Fibroblast of the conjunctiva (primary cell): ENCODE data around the gene PLEKHF1.

ENCODE experiments used
- DNase-seq: peaks from one replicate; pipeline ENCODE4 v3.0.0-alpha.2; 2010; ENCODE audit warnings: low read depth

PLEKHF1 gene

DNA sequence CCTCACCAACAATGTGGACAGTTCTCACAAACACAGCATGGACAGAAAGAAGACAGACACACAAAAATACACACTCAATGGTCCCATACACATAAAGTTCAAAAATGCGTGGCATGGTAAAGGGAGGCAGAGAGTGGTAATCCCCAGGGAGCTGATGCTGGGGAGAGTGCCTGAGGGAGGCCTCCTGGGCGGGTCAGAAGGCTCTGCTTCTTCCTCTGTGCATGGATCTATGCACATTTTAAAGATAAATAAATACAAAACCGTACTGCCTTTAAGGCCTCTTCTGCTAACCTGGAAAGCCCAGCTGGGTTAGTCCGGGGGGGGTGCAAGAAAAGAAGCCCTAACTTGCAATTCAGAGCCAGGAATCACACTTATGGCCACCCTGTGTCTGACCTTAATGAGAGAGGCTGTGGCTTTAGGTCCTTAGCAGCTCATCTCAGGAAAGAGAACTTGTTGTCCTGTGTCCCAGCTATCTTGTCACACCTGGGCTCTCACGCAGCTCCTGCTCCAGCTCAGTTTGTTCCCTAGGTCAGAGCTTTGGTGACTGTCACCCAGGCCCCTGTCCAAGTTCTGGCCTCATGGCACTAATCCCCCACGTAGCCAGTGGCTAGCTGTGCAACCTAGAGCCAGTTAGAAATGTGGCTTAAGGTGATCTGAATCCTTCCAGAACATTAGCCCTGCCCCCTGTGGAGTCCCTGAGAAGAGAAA lies 30.7 kb upstream of the PLEKHF1 start:
- DNase-seq: no peak

DNA sequence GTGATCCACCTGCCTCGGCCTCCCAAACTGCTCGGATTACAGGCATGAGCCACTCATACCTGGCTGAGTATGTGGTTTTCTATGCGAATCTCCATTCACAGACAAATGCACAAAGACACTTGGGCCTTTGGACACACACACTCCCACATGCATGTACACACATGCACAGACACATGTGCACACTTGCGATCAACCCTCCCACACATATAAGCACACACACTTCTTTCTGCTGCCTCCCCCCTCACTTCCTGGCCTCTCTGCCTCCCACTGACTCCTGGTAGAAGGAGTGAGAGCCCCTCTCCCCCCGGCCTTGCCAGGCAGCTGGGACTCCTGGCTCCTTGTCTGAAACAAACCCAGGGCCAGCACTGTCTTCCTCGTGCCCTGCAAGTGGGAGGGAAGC lies 29.3 kb upstream of the PLEKHF1 start:
- no peak for DNase-seq

DNA sequence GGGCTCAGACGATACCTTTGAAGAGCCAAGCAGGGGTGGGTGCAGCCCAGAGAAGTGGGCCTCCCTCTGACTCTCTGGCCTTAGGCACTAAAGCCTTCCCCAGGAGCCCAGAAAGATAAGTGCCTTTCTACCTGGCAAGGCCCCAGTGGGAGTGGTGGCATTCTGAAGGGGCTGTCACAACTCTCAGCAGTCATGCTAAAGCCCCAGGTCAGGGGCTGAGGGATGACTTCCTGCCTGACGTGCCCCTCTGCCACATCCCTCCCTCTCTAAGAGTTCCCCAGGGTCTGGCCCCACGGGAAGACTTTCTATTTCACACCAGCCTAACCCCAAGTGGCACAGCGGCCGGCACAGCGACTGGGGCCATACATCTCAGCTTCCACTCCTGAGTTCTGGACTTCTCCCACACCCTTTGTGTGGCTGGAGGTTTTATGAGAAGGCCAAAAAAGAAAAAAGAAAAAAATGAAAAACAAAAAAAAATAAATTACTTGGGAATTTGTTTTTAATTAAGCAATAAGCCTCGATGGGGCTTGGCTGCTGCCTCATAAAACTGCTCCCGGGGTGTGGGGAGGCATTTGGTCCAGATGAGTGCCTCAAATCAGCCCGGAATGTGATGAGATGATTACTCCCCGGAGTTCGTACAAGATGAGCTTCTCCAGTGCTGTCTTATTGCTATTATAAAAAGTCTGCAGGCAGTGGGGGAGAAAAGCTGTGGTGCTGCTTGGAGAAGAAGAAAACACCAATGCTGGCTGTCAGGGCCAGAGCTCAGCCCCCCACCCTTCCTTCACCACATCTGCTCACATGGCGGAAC lies 28.5 kb upstream of the PLEKHF1 start:
- DNase-seq: no peak

DNA sequence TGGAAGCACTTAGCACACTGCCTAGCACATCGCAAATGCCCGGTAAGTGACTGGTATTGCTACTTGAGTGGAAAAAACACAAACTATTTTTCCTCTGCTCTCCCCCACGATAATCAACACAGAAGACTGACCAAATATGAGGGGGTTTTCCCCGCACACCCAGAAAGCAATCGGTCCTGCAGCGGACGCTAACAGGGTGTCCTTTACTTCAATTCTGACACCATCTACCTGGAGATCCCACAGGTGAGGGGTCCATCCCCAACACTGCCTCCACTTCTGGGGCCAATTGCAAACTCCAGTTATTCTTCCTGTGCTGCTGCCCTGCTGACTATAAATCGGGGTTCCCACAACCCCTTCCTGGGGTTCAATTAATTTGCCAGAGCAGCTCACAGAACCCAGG lies 26.2 kb upstream of the PLEKHF1 start:
- DNase-seq: no peak

DNA sequence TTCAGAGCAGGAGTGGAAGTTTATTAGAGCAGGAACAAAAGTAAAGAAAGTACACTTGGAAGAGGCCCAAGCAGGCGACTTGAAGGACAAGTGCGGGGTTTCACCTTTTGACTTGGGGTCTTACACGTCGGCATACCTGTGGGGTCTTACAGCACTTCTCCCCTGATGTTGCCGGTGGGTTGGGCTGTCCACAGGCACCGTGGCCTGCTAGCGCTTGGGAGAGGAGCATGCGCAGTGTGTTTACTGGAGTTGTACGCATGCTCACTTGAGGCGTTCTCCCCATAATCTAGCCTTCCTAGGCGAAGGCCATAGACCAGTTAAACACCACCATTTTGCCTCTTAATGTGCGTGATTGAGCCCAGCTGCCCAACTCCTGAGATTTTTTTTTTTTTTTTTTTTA lies 25.0 kb upstream of the PLEKHF1 start:
- DNase-seq: no peak

DNA sequence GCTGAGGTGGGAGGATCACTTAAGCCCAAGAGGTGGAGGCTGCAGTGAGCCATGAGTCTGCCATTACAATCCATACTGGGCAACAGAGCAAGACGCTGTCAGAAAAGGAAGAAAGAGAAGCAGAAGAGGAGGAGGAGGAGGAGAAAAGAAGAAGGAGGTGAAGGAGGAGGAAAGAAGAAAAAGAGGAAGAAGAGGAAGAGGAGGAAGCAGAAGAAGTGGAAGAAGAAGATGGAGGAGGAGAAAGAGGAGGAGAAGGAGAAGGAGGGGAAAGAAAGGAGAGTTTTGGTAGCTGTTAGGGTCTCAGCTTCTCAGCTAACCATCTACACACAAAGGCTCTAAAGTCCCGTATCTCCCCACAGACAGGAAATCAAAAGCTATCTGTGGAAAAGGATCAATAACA lies 23.7 kb upstream of the PLEKHF1 start:
- DNase-seq: no peak

DNA sequence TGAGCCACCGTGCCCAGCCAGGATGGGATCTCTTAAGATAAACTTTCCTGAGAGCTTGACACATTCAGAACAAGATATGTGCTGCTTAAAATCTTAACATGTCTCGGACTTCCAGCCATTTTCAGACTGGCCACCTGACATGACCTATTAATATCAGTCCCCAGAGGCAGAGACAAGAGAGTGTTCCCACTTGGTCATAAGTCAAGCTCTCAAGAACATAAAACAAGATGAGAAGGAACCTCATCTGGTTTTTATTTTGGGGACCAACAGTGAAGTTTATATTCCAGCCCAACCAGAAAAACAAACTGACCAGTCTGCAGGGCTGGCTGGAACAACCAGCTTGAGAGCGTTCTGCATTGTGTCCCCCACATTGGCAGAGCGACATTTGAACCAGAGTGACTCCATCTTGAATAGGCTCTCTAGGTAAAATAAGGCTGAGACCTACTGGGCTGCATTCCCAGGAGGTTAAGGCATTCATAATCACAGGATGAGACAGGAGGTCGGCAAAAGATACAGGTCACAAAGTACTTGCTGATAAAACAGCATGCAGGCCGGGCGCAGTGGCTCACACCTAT lies 21.8 kb upstream of the PLEKHF1 start:
- DNase-seq: no peak

DNA sequence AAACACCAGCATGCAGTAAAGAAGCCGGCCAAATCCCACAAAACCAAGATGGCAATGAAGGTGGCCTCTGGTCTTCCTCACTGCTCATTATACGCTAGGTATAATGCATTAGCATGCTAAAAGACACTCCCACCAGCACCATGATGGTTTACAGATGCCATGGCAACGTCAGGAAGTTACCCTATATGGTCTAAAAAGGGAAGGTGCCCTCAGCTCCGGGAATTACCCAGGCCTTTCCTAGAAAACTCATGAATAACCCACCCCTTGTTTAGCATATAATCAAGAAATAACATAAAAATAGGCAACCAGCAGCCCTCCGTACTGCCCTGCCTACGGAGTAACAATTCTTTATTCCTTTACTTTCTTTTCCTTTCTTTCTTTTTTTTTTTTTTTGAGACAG lies 21.1 kb upstream of the PLEKHF1 start:
- DNase-seq: no peak

DNA sequence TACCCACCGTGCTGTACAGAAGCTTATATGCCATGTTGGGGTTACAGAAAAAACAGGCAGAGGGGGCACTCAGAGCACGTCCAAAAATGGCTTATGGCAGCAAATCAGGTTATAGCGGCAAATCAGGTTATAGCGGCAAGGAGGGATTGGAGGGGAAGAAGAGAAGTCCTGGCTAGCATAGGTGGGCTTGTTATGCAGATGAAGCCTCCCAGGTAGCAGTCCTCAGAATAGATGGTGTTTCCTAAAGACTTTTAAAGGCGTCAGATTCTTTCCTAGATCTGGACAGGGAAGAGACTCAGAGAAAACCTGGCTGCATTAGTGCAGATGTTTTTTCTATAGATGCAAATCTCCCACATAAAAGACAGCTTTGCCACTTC lies 19.8 kb upstream of the PLEKHF1 start:
- DNase-seq: no peak

DNA sequence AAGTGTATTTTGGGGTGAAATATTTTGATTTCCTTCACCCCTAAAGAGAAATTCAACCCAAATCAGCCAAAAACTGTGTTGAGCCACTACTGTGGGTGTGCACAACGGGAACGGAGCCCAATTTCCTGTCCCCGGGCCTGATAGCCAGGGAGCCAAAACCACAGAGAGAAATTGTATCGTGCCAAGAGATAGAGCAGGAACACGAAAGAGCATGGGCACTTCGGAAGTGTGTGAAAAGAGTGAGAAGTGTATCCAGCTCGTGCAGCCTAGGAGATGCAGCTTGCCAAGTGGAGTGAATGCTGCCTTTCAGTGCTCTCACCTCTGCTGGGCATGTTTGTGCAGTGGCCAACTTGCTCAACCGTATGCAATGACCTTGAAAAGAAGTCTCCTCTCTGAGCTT lies 19.4 kb upstream of the PLEKHF1 start:
- DNase-seq: no peak

DNA sequence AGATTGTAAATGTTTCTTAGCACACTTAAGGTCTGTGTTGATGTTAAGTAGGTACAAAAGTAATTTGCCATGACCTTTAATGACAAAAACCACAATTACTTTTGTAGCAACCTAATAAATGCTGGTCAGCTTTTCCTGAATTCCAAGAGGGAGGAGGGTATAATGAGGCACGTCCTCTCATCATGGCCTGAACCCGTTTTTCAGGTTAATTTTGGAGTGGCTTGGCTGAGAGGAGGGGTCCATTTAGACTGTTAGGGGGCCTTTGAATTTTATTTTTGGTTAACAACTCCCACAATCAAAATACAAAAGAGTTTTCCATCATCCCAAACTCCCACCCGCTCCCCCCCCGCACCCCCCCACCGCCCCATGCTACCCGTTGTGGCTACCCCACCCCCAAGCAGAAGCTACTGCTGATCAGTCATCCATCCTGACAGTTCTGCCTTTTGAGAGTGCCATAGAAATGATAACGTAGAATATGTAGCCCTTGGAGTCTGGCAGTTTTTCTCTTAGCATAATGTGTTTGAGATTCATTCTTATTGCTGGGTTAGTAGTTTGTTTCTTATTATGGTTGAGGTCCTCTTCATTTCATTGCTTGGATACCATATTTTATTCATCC lies 14.4 kb upstream of the PLEKHF1 start:
- DNase-seq: no peak

DNA sequence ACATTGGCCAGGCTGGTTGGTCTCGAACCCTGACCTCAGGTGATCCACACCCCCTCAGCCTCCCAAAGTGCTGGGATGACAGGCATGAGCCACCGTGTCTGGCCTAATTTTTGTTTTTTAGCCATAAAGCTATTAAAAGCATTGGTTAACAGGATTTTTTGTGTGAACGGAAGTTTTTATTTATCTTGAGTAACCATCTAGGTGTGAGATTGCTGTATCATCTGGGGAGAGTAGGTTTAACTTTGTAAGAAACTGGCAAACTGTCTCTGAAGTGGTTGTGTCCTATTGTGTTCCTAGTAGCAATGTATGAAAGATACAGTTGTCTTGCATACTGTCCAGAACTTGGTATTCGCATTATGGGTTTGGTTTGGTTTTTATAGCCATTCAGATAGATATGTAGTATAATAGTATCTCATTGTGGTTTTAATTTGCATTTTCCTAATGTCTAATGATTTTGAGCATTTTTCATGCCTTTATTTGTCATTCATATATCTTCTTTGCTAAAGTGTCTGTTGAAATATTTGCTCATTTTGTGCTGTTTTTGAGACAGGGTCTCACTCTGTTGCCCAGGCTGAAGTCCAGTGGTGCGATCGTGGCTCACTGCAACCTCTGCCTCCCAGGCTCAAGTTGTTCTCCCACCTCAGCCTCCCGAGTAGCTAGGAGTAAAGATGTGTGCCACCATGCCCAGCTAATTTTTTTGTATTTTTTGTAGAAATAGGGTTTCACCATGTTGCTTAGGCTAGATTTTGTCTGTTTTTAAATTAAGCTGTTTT lies 13.5 kb upstream of the PLEKHF1 start:
- DNase-seq: no peak

DNA sequence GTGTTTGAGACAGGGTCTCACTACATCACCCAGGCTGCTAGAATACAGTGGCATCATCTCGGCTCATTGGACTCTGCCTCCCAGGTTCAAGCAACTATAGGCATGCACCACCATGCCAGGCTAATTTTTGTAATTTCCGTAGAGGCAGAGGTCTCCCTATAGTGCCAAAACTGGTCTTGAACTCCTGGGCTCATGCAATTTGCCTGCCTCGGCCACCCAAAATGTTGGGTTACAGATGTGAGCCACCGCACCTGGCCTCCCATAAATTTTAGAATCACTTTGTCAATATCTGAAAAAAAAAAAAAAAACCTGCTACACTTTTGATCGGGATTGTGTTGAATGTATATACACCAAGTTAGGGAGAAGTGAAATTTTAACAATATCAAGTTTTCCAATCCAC lies 11.9 kb upstream of the PLEKHF1 start:
- DNase-seq: no peak

DNA sequence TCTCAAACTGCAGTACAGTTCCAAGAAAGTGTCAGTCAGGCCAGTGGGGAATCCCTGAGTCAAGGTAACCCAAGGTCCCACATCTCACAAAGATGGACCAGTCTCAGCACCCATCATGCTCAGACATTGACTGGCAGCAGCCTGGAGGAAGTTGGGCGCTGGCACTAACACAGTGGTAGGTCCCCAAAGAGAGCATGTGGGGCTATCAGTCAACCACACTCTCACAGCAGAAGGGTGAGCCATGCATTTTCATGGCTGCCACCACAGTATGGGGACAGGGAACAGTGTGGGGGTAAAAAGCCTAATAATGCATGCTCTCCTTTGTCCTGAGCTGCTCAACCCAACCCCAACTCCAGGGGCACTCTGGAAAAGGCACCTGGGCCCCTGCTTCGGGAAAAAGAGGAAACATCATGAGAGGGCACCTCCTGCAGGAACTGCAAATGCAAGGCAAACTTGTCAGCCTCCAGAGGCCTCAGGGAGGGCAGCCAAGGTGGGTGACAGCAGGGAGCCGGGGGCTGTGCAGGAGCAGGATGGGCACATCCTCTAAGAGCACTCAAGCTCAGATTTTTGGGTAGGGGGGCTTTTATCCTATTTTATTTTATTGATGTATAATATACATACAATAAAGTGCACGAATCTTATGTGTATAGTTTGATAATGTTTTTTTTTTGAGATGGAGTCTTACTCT lies 9.5 kb upstream of the PLEKHF1 start:
- no peak for DNase-seq

DNA sequence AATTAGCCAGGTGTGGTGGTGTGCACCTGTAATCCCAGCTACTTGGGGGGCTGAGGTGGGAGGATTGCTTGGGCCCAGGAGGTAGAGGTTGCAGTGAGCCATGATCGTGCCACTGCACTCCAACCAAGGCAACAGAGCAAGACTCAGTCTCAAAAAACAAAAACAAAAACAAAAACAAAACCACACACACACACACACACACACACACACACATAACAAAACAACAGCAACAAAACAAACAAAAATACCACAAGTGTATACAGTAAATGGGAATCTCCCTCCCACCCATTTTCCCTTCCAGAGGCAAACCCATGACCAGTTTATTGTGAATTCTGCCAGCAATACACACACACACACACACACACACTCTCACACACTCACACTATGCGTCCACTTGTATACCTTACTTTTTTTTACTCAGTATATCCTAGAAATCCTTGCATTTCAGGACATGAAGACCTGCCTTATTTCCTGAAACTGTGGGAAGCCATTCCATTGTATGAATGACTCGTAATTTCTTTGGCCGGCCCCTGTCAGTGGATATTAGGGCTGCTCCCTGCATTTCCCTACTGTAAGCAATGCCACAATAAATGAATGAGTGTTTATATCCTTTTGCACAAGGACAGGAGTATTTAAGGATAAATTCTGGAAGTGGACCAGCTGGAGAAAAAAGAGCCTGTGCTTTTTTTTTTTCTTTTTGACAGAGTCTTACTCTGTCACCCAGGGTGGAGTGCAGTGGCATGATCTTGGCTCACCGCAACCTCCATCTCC lies 6.9 kb upstream of the PLEKHF1 start:
- DNase-seq: no peak

DNA sequence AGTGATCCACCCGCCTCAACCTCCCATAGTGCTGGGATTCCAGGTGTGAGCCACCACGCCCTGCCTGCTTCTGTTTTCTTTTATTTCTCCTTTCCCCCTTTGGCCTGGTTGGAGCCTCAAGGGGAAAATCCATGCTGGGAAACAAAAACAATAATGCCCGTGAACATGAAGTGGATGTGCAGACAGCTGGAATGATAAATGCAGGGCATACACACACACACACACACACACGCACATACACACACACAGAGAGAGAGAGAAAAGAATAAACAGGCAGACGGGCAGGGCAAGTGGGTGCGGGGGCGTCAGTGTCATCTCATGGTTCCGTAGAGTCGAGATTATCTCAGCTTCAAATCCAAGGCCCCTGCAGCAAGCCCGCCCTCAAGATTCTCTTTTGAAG lies 4.4 kb upstream of the PLEKHF1 start:
- no peak for DNase-seq

DNA sequence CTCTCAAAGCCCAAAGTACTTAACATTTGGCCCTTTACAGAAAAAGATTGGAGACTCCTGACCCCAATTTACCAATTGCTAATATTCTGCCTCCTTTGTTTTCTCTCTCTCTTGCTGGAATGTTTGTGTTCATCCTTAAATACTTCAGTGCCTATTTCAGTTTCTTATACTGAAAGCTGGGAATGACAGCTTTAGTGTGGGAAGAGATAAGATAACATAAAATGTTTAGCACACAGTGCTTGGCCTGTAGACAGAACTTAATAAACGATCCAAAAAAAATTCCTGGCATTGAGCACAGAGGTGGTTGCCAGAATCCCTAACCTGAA lies 3.0 kb upstream of the PLEKHF1 start:
- DNase-seq: no peak

DNA sequence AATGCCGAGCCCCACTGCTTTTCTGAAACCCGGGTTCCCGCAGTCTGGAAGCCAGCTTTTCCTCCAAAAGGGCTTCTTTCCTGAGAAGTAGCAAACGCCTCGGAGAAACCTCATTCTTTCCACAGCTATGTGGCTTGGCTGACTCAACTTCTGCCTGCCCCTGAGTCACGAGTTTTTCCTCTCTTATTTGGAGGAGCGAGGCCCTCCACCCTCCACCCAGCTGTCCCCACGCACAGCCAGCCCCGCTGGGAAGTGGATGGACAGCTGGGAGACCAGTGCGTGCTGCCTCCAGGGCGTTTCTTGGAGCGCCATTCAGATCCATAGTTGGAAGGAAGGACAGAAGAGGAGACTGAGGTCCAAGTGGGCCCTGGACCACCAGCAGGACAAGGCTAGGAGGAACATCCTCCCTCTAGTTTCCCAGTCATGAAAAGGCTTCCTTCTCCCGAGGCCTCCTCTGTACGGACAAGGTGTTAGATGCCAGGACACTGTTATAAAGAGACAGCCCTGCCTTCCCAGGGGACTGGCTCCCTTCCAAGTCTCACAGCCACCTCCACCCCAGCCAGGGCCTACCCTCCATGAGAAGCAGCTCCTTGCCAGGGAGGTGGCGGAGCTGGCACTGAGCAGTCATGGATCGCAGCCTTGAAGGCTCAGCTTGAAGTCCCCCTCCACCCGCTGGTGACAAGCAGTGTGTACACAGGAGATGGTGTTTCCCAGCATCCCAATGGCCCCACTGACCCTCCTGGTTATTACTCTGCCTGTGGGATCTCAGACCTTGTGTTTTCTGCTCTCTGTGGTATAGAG lies 2.5 kb upstream of the PLEKHF1 start:
- DNase-seq: peak; percentile 77

DNA sequence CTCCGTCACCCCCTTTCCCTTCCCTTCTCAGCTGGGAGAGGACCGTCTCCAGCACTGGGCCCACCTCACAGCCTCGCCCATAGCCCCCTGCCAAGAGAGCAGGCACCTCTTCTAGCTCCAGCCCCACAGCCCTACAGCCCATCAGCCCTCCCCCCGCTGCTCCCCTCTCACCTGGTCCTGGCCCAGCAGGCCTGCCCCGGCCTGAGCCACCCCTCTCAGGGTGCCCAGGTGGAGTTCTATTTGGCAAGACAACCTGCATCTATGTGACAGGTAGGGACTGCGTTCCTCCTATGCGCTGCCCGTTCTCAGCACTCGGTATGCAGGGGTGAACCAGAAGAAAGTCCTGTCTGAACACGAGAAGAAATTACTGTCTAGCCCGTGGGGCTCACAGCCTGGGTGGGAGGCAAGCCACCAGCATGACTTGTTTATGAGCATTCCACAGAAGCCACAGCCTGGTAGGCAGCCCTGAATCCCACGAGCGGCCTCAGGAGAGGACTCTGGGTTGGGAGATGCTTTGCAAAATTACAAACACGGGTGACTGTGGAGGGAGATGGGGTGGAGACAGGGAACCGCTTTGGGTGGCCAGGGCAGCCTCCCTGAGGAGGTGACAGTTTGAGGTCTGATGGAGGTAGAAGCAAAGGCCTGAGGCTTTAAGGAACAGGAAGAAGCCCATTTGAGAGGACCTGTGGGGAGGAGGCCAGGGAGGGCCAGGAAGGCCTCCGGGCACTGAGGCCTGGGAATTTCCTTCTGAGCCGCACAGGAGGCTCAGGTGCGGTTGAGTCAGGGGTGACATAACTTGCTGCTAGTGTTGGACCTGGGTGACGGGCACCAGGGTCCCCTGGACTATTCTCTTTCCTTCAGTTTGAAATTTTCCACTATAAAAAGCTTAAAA lies 1.2 kb upstream of the PLEKHF1 start:
- no peak for DNase-seq
